Measurements from ENCODE around the gene TSHZ1.
A peak's percentile ranks its signal among the peaks of the same experiment; 100 is the strongest.

The TSHZ1 gene

GRCh38 chr18:75244351-75245313, 34.0 kb downstream of the TSHZ1 start:
- no peak for DNase-seq (ENCODE audit: low read depth in 2 of 2)
- H3K4me3 ChIP-seq (replicated peaks in 1 of 2; ENCODE audit: low read depth in 2 of 2, low read length in 2 of 2) = no peak overlapping the region

GRCh38 chr18:75246721-75247610, 36.4 kb downstream of the TSHZ1 start:
- peak overlapping the region; percentile 19 to 43 for H3K4me3 ChIP-seq (replicated peaks in 1 of 2; ENCODE audit: low read depth in 2 of 2, low read length in 2 of 2)
- DNase-seq (ENCODE audit: low read depth in 2 of 2) = peak; percentile 62 to 67
- TF ChIP-seq, protein P1, sequence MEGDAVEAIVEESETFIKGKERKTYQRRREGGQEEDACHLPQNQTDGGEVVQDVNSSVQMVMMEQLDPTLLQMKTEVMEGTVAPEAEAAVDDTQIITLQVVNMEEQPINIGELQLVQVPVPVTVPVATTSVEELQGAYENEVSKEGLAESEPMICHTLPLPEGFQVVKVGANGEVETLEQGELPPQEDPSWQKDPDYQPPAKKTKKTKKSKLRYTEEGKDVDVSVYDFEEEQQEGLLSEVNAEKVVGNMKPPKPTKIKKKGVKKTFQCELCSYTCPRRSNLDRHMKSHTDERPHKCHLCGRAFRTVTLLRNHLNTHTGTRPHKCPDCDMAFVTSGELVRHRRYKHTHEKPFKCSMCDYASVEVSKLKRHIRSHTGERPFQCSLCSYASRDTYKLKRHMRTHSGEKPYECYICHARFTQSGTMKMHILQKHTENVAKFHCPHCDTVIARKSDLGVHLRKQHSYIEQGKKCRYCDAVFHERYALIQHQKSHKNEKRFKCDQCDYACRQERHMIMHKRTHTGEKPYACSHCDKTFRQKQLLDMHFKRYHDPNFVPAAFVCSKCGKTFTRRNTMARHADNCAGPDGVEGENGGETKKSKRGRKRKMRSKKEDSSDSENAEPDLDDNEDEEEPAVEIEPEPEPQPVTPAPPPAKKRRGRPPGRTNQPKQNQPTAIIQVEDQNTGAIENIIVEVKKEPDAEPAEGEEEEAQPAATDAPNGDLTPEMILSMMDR (IDR thresholded peaks at IDR 0.05; ENCODE audit: low read depth, low read length) = no peak

More at GRCh38 chr18:75244351-75245313, 34.0 kb downstream of the TSHZ1 start:
- TF ChIP-seq, protein P1 (IDR thresholded peaks at IDR 0.05; ENCODE audit: low read depth, low read length) = no peak

GRCh38 chr18:75247611-75248421, 37.2 kb downstream of the TSHZ1 start:
- TF ChIP-seq, protein P1 (IDR thresholded peaks at IDR 0.05; ENCODE audit: low read depth, low read length) = no peak
- H3K4me3 ChIP-seq (replicated peaks in 1 of 2; ENCODE audit: low read depth in 2 of 2, low read length in 2 of 2) = peak overlapping the region; percentile 23 to 43
- DNase-seq (ENCODE audit: low read depth in 2 of 2) = peak; percentile 69 to 77

GRCh38 chr18:75248426-75249174, 38.0 kb downstream of the TSHZ1 start:
- peak overlapping the region in 1 of 2 donors; percentile 43 for H3K4me3 ChIP-seq (replicated peaks in 1 of 2; ENCODE audit: low read depth in 2 of 2, low read length in 2 of 2)
- DNase-seq (ENCODE audit: low read depth in 2 of 2) = no peak
- TF ChIP-seq, protein P1 (IDR thresholded peaks at IDR 0.05; ENCODE audit: low read depth, low read length) = no peak

GRCh38 chr18:75249175-75249518, 38.5 kb downstream of the TSHZ1 start:
- H3K4me3 ChIP-seq (replicated peaks in 1 of 2; ENCODE audit: low read depth in 2 of 2, low read length in 2 of 2) = no peak overlapping the region
- no peak for DNase-seq (ENCODE audit: low read depth in 2 of 2)
- TF ChIP-seq, protein P1 (IDR thresholded peaks at IDR 0.05; ENCODE audit: low read depth, low read length) = no peak
